Cardiac fibroblast (primary cell): Measurements from ENCODE around the gene RAB5A.
"Not testable (repeated sequence)": the region's sequence is repeated elsewhere in the genome, so short reads cannot be mapped to it uniquely, and the experiment has no call there.

Source experiments
- DNase-seq, 2 donors: peaks; one replicate each; pipeline versions ENCODE4 v3.0.0 to v3.0.0-alpha.2; 2010; ENCODE audit warnings: low read depth in 2 of 2
- H3K4me3 ChIP-seq, 2 donors: replicated peaks in 1 of 2; 1 replicate in 1 of 2; 2 replicates in 1 of 2; pipeline ENCODE4 v1.5.1; 2011; ENCODE audit warnings: low read depth in 2 of 2, low read length in 2 of 2, mild to moderate bottlenecking in 2 of 2, moderate library complexity in 1 of 2
- CTCF ChIP-seq: IDR thresholded peaks from one replicate; pipeline ENCODE4 v1.5.1; 2011; ENCODE audit warnings: low read depth, mild to moderate bottlenecking, low read length, inconsistent platforms

RAB5A gene

GRCh38 chr3:20022954-20023622, 76.2 kb downstream of the RAB5A start:
- H3K4me3 ChIP-seq, result no peak overlapping the region
- no peak for TF ChIP-seq CTCF
- no peak for DNase-seq

- peak in 1 of 2 donors; percentile 19 for DNase-seq
- H3K4me3 ChIP-seq, result no peak overlapping the region
- TF ChIP-seq CTCF, result no peak
These were observed 76.9 kb downstream of the RAB5A start for GRCh38 chr3:20023623-20024405.

GRCh38 chr3:20027136-20027535, 80.2 kb downstream of the RAB5A start:
- DNase-seq, result no peak
- no peak overlapping the region for H3K4me3 ChIP-seq
- TF ChIP-seq CTCF, result no peak

GRCh38 chr3:20028905-20029331, 82.0 kb downstream of the RAB5A start:
- H3K4me3 ChIP-seq, result no peak overlapping the region
- TF ChIP-seq CTCF, result no peak
- DNase-seq, result no peak

GRCh38 chr3:20031939-20032338, 85.0 kb downstream of the RAB5A start:
- DNase-seq, result not testable (repeated sequence)

More at GRCh38 chr3:20031939-20032338, 85.0 kb downstream of the RAB5A start:
- H3K4me3 ChIP-seq, result not testable (repeated sequence)
